Psoas muscle (tissue), 8 donors: ENCODE results near the gene SCGB1D2. TPM values are rescaled to one million over a fixed set of nuclear protein-coding genes. Genes with fewer than 3 reads are reported as not detected.

Source experiments
- ATAC-seq, 4 donors: fragments of 200-7000 bp; cut with Tn5 transposase; one replicate each; pipeline ENCODE4 v1.9.1; 2020; ENCODE audit warnings: moderate library complexity in 3 of 4, mild to moderate bottlenecking in 2 of 4
- DNase-seq, 2 donors: peaks; one replicate each; pipeline ENCODE4 v3.0.0-alpha.2; 2020
- H3K27ac ChIP-seq: fragments of 200-600 bp; one replicate; pipeline ENCODE4 v1.8.0; 2022
- H3K27me3 ChIP-seq, 3 donors: fragments of 200-600 bp in 1 of 3; one replicate each; pipeline versions ENCODE4 v1.6.1 to v1.8.0; 2013 to 2022; ENCODE audit warnings: low read length in 2 of 3, mild to moderate bottlenecking in 2 of 3, moderate library complexity in 1 of 3; ENCODE audit not compliant: insufficient read depth in 3 of 3
- H3K36me3 ChIP-seq, 2 donors: fragments of 200-600 bp in 1 of 2; one replicate each; pipeline versions ENCODE4 v1.6.1 to v1.8.0; 2013 to 2022; ENCODE audit warnings: low read depth in 1 of 2, mild to moderate bottlenecking in 1 of 2, moderate library complexity in 1 of 2; ENCODE audit not compliant: insufficient read depth in 1 of 2
- H3K4me1 ChIP-seq: fragments of 200-600 bp; one replicate; pipeline ENCODE4 v1.8.0; 2022
- H3K4me3 ChIP-seq: fragments of 200-600 bp; one replicate; pipeline ENCODE4 v1.8.0; 2022; ENCODE audit warnings: mild to moderate bottlenecking
- H3K9me3 ChIP-seq: fragments of 200-600 bp; one replicate; pipeline ENCODE4 v1.8.0; 2022
- CTCF ChIP-seq: fragments of 200-600 bp; IDR thresholded peaks from one replicate; pipeline ENCODE4 v1.8.0; 2022; ENCODE audit warnings: antibody characterized with exemption
- WGBS, 3 donors: extraction: QIAGEN DNeasy Blood & Tissue Kit; methylation state at CpG; one replicate each; pipeline versions ENCODE4 v1.1.6 to v1.1.7; 2013; 5-methylcytosine and 5-hydroxymethylcytosine counted together
- intact Hi-C, 2 donors: fragments of 100-400 bp; cut with DNase I; formaldehyde crosslinking; loops; one replicate each; pipeline versions ENCODE4 v1.11.0 to v1.14.2; 2022
- polyA plus RNA-seq, 3 donors: library from polyadenylated mRNA; stranded (reverse); fragments of 200-250 nt; gene quantifications; one replicate each; pipeline ENCODE4 v1.2.3, GENCODE V29; 2013
- total RNA-seq, 4 donors: library from RNA; stranded (reverse); fragmentation: NEBNext Ultra II Directional in 2 of 4; extraction: Animal tissue kit (Norgen Biotek cat#: 25700) in 2 of 4; gene quantifications; one replicate each; pipeline versions ENCODE4 v1.2.1 to v1.2.4, GENCODE V29; 2021 to 2023
- donor health status: healthy with polysubstance abuse.
- donor health status: DM: no; HTN: no; CAD: no; lungs with moderate emphysema.
- donor health status: Bipolar disorder and iron deficiency.
- donor health status: healthy.
- donor health status: DM: yes; HTN: yes; CAD: no.
- donor health status: DM: no; HTN: no; CAD: no.
- donor health status: DM: no; HTN: no; CAD: no.
- donor health status: DM: yes; HTN: yes; CAD: no.

The SCGB1D2 gene
- total and polyA plus RNA-seq, 7 donors: 0.67 to 8.8 (median 1.3) TPM; not detected in 1

- peaks cover 0 to 2% (median 0%) of the 10 kb centered on the region in 3 donors for H3K27me3 ChIP-seq
- H3K4me1 ChIP-seq: no peaks in the 10 kb centered on the region
- DNase-seq: no peak
- WGBS, 3 donors: 60 to 68% (median 62%) methylated on average over 4 of the region's 4 CpGs
- H3K27ac ChIP-seq: no peak overlapping the region
- H3K36me3 ChIP-seq: no peaks in the 10 kb centered on the region
- no peaks in the 10 kb centered on the region for H3K9me3 ChIP-seq
- ATAC-seq: no peak
- intact Hi-C loops: no loop called here
- TF ChIP-seq CTCF: no peak
- no peak overlapping the region for H3K4me3 ChIP-seq
Measured at GRCh38 chr11:62208785-62209144, 33.3 kb upstream of the SCGB1D2 start.

- peak; percentile 15 for TF ChIP-seq CTCF
- peaks cover 4% of the 10 kb centered on the region for H3K9me3 ChIP-seq
- WGBS, 3 donors: 44 to 56% (median 46%) methylated on average over 5 of the region's 5 CpGs
- no peaks in the 10 kb centered on the region for H3K36me3 ChIP-seq
- intact Hi-C loops: loop anchor here in 1 of 2 donors (5.0 kb wide), 1 partner anchor 95 kb away; no protein-coding TSS in a partner anchor
- H3K4me3 ChIP-seq: no peak overlapping the region
- DNase-seq (no peak), ATAC-seq (no peak)
- H3K27me3 ChIP-seq: no peaks in the 10 kb centered on the region
- no peak overlapping the region for H3K27ac ChIP-seq
- no peaks in the 10 kb centered on the region for H3K4me1 ChIP-seq
Measured at GRCh38 chr11:62217191-62217748, 24.8 kb upstream of the SCGB1D2 start.

- Histone ChIP-seq H3K4me3 (no peak overlapping the region), H3K27me3 (no peaks in the 10 kb centered on the region), H3K4me1 (no peaks in the 10 kb centered on the region), H3K27ac (no peak overlapping the region), H3K9me3 (peaks cover 36% of the 10 kb centered on the region), H3K36me3 (no peaks in the 10 kb centered on the region)
- intact Hi-C loops: no loop called here
- DNase-seq (no peak), ATAC-seq (no peak)
- TF ChIP-seq CTCF: no peak
- WGBS, 3 donors: 81 to 91% (median 86%) methylated on average over 3 of the region's 3 CpGs
Measured at GRCh38 chr11:62221498-62221897, 20.5 kb upstream of the SCGB1D2 start.

- Histone ChIP-seq H3K27ac (no peak overlapping the region), H3K27me3 (no peaks in the 10 kb centered on the region), H3K36me3 (no peaks in the 10 kb centered on the region), H3K4me1 (no peaks in the 10 kb centered on the region), H3K4me3 (no peak overlapping the region), H3K9me3 (peaks cover 36% of the 10 kb centered on the region)
- no peak for TF ChIP-seq CTCF
- no peak for ATAC-seq
- DNase-seq: no peak
- intact Hi-C loops: no loop called here
Measured at GRCh38 chr11:62223095-62223494, 18.9 kb upstream of the SCGB1D2 start.

GRCh38 chr11:62233730-62234129 lies 8.3 kb upstream of the SCGB1D2 start:
- peak; percentile 8 for TF ChIP-seq CTCF
- Histone ChIP-seq H3K36me3 (no peaks in the 10 kb centered on the region), H3K4me1 (no peaks in the 10 kb centered on the region), H3K27ac (no peak overlapping the region), H3K4me3 (no peak overlapping the region), H3K27me3 (peaks cover 0 to 12% (median 2%) of the 10 kb centered on the region in 3 donors), H3K9me3 (no peaks in the 10 kb centered on the region)
- intact Hi-C loops: loop anchor here in 1 of 2 donors (5.0 kb wide), 1 partner anchor 79 kb away; no protein-coding TSS in a partner anchor
- no peak for ATAC-seq
- no peak for DNase-seq
